A549 treated with GW870086 at 1 μM for 4 hours (cell line): Measurements from ENCODE around the gene COL19A1. TPM values are rescaled to one million over a fixed set of nuclear protein-coding genes. Genes with fewer than 3 reads are reported as not detected.

Experiments used
- total RNA-seq: library from RNA; stranded (reverse); fragments of 200-300 nt; extraction: Qiagen RNA extraction; gene quantifications from 5 replicates; pipeline ENCODE4 v1.2.3, GENCODE V29; 2022; ENCODE audit warnings: low read depth

Gene COL19A1
- total RNA-seq, result not detected in 5 replicates

GRCh38 chr6:69866351-69866769 is at the start of gene COL19A1:
Gene COL19A1, plus strand, starts transcription at chr6:69866556. Its CDS starts 13,012 bp downstream, at chr6:69879568.

Other genes starting within 250 kb of the COL19A1 start
- gene LMBRD1, start 69.5 kb upstream of the COL19A1 start, total RNA-seq, result 8.8 to 12.1 TPM (median 11.4 TPM) in 5 replicates